WERI-Rb-1 (cell line): Measurements from ENCODE around the gene TIMM13.

ENCODE experiments used
- DNase-seq: peaks from one replicate; pipeline ENCODE4 v3.0.0-alpha.2; 2020
- H3K27ac ChIP-seq: fragments of 250-450 bp; sonication (Bioruptor Pico); 2 replicates; pipeline ENCODE4 v1.5.1; 2020; ENCODE audit warnings: mild to moderate bottlenecking, moderate library complexity
- H3K27me3 ChIP-seq: fragments of 250-450 bp; sonication (Bioruptor Pico); 2 replicates; pipeline ENCODE4 v1.5.1; 2021; ENCODE audit warnings: mild to moderate bottlenecking, low read depth, moderate library complexity; ENCODE audit not compliant: insufficient read depth, severe bottlenecking
- H3K36me3 ChIP-seq: fragments of 250-450 bp; sonication (Bioruptor Pico); 2 replicates; pipeline ENCODE4 v1.5.1; 2020; ENCODE audit warnings: mild to moderate bottlenecking, moderate library complexity
- H3K4me3 ChIP-seq: 2 replicates; pipeline ENCODE4 v1.5.1; 2011; ENCODE audit warnings: low read depth, mild to moderate bottlenecking, control low read depth, low read length
- H3K9me3 ChIP-seq: fragments of 250-450 bp; sonication (Bioruptor Pico); 2 replicates; pipeline ENCODE4 v1.5.1; 2021; ENCODE audit warnings: mild to moderate bottlenecking, moderate library complexity; ENCODE audit not compliant: severe bottlenecking
- TF ChIP-seq, protein P1 (sequence below): IDR thresholded peaks from 2 replicates; pipeline ENCODE4 v1.5.1; 2011; ENCODE audit warnings: low read depth, mild to moderate bottlenecking, control low read depth, inconsistent platforms, low read length

Gene TIMM13

DNA sequence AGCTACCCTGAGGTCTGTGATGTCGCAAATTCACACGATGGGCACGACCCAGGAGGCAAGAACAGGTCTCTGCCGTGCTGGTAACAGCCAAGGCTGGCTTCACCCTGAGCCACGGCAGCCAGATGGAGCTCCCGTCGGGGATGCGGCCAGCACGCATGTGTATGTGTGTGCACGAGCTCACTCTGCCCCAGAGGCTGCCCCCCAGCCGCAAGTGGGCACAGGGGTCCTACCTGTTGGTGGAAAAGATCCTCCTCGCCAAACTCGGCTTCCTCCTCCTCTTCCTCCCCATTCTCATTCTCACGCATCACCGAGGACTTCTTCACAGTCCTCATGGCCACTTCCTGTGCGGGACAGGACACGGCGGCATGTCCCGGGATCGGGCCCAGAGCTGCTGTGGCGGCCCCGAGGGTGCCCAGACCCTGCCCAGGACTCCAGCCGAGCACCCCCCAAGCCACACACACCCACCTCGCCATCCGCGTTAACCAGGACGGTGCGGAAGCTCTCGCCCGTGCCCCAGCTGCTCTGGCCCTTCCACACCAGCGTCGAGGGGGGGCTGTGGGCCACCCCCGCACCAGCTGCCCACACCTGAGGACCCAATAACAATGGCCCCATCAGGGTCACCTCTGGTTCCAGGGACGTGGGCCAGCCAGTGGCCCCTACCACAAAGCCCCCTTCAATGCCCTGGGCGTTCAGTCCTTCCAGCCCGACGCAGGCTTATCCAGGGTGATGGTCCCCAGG is 4.1 kb upstream of the TIMM13 start:
- H3K27ac ChIP-seq, result no peak overlapping the region
- H3K36me3 ChIP-seq, result peaks cover 52% of the 10 kb centered on the region
- no peak for DNase-seq
- no peak overlapping the region for H3K4me3 ChIP-seq
- no peaks in the 10 kb centered on the region for H3K9me3 ChIP-seq
- no peaks in the 10 kb centered on the region for H3K27me3 ChIP-seq
- TF ChIP-seq, protein P1, sequence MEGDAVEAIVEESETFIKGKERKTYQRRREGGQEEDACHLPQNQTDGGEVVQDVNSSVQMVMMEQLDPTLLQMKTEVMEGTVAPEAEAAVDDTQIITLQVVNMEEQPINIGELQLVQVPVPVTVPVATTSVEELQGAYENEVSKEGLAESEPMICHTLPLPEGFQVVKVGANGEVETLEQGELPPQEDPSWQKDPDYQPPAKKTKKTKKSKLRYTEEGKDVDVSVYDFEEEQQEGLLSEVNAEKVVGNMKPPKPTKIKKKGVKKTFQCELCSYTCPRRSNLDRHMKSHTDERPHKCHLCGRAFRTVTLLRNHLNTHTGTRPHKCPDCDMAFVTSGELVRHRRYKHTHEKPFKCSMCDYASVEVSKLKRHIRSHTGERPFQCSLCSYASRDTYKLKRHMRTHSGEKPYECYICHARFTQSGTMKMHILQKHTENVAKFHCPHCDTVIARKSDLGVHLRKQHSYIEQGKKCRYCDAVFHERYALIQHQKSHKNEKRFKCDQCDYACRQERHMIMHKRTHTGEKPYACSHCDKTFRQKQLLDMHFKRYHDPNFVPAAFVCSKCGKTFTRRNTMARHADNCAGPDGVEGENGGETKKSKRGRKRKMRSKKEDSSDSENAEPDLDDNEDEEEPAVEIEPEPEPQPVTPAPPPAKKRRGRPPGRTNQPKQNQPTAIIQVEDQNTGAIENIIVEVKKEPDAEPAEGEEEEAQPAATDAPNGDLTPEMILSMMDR, result no peak

DNA sequence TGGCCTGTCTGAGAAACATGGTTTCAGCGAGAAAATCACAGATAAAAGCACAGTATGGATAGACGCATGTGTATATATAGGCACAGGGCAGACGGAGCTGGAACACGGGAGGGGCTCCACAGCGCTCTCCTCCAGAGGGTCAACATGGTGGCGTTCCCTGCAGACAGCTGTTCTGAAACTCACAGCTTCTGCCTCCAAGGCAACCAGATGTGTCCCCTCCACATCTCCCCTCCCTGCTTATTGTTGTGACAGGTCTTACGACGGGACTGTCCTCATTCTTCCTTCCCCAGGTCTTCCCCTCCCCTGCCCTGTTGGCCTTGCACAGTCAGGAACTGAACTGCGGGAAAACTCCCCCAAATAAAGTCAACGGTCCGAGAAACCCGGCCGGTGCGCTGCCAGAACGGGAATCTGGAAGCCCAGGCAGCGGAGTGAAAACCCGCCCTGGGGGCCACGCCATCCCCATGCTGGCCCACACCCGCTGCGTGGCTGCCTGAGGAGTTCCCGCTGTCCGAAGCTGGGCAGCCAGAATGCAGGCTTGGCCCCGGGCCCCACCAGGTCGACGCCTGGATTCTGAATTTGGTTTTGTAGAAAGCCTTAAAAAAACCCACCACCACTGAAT is 2.6 kb upstream of the TIMM13 start:
- Histone ChIP-seq H3K36me3 (peaks cover 53% of the 10 kb centered on the region), H3K27ac (no peak overlapping the region), H3K4me3 (no peak overlapping the region), H3K9me3 (no peaks in the 10 kb centered on the region), H3K27me3 (no peaks in the 10 kb centered on the region)
- TF ChIP-seq, protein P1, result no peak
- DNase-seq, result no peak

DNA sequence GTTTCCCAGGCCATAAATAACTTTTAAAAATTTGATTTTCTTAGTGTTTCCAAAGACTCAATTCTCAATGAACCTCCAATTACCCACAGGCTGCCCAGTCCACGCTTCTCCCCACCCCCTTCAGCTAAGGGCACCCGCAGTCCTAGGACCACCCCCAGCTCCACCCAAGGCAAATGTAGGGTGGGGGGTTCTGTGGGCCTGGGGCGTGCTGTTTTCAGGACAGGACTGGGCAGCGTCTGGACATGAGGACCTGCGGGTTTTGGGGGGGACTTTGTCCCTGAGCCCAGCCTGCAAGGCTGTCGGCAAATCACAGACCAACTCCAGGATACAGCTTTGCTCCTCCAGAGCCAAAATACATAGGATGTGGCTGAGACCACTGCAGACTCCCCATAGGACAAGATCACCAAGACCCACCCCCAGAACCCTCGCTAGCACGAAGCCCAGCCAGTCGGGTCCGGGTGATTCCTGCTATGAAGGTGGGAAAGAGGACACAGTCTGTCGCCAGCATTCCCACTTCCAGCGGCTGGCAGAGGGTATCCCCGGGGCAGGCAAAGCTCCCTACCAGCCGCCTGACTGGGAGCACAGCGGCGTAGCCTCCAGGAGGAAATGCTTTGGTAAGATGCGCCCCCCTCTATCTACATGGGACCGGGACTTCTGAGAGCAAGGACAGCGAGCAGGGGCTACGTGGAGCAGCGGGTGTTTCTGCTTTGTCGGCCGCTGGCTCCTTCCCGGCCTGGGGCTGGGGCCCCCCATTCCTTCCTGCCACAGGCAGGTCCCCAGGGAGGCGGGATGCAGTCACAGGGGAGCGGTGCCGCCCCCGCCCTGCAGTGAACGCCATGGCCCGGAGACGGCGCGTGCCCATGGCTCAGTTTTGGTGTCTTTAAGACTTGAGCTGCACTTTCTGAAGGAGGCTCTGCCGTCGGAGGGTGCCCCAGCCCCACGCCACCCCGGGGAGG is 1.6 kb upstream of the TIMM13 start:
- H3K9me3 ChIP-seq, result no peaks in the 10 kb centered on the region
- TF ChIP-seq, protein P1, result no peak
- no peak for DNase-seq
- peaks cover 47% of the 10 kb centered on the region for H3K36me3 ChIP-seq
- no peaks in the 10 kb centered on the region for H3K27me3 ChIP-seq
- H3K4me3 ChIP-seq, result peak overlapping the region; percentile 70
- peak overlapping the region; percentile 95 for H3K27ac ChIP-seq

DNA sequence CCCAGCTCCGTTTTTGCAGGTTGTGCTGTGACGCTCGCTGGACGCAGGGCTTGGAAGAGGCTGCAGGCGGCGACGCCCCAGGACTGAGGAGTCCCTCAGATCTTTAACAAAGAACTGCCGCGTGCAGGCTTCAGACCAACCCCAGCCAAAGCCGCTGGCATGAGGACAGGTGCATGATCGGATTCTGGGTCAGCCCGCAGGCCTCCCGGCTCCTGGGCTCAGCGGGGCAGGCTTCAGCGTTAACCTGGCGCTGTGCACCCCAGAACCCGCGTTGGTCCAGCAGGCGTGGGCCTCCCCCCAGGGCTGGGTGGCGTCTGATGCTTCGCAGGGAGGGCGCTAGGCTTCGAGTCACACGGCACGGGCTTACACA is 920 bp upstream of the TIMM13 start:
- Histone ChIP-seq H3K27ac (peak overlapping the region; percentile 95), H3K27me3 (no peaks in the 10 kb centered on the region), H3K4me3 (peak overlapping the region; percentile 70), H3K36me3 (peaks cover 49% of the 10 kb centered on the region), H3K9me3 (no peaks in the 10 kb centered on the region)
- TF ChIP-seq, protein P1, result no peak
- DNase-seq, result peak; percentile 53

DNA sequence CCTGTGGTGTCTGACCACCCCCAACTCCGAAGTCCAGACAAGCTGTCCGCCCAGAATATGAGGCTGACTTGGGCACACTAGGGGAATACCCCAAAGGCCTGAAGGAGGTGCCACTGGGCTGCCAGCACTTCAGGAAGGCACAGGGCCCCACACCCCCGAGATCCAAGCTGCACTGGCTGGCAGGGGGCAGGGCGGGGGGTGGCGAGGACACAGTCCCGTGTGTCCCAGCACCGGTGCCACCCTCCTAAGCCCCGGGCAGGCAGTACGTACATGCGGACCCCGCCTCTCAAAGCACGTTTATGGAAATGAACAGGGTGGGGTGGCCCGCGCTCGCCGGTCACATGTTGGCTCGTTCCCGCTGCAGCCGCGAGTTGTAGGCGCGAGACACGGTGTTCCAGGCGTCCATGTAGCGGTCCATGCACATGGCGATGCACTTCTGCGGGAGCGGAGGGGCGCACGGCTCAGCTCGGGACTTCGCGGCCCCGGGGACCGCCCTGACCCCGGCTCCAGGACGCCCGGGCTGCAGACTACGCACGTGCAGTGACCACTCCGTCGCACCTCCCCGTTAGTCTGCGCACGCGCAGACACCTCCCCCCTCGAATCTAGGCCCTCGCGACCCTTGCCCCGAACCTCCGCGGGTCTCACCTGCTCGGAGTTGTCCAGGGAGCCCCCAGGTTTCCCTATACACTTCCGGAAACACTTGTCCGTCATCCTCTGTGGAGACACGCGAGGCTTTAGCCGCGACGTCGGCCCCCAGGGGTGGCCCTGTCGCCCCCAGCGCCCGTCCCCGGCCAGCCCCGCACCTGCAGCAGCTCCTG is 566 bp downstream of the TIMM13 start:
- peak; percentile 67 for DNase-seq
- H3K9me3 ChIP-seq, result no peaks in the 10 kb centered on the region
- peak overlapping the region; percentile 95 for H3K27ac ChIP-seq
- TF ChIP-seq, protein P1, result no peak
- H3K4me3 ChIP-seq, result peak overlapping the region; percentile 70
- peaks cover 46% of the 10 kb centered on the region for H3K36me3 ChIP-seq
- no peaks in the 10 kb centered on the region for H3K27me3 ChIP-seq
